HAP-1 (cell line): ENCODE data around the gene DCD.
"Not testable (repeated sequence)": the region's sequence is repeated elsewhere in the genome, so short reads cannot be mapped to it uniquely, and the experiment has no call there.

Source experiments
- DNase-seq, 2 experiments: peaks; one replicate each; pipeline ENCODE4 v3.0.0-alpha.2; 2016 to 2020; ENCODE audit warnings: low spot score in 2 of 2
- H3K27me3 ChIP-seq: fragments of 250-450 bp; sonication (Bioruptor Pico); 2 replicates; pipeline ENCODE4 v1.5.1; 2020; ENCODE audit warnings: low read depth, mild to moderate bottlenecking, moderate library complexity
- H3K36me3 ChIP-seq: fragments of 250-450 bp; sonication (Bioruptor Pico); replicated peaks from 2 replicates; pipeline ENCODE4 v1.5.1; 2020; ENCODE audit warnings: mild to moderate bottlenecking
- H3K4me1 ChIP-seq: fragments of 250-450 bp; sonication (Bioruptor Pico); 2 replicates; pipeline ENCODE4 v1.5.1; 2020; ENCODE audit warnings: mild to moderate bottlenecking
- H3K4me3 ChIP-seq: fragments of 250-450 bp; sonication (Bioruptor Pico); 2 replicates; pipeline ENCODE4 v1.5.1; 2020; ENCODE audit warnings: mild to moderate bottlenecking, moderate library complexity
- H3K9me3 ChIP-seq: fragments of 250-450 bp; sonication (Bioruptor Pico); 2 replicates; pipeline ENCODE4 v1.5.1; 2020; ENCODE audit warnings: mild to moderate bottlenecking, moderate library complexity
- in situ Hi-C: fragments of 300-500 bp; cut with MboI; formaldehyde crosslinking; loops from 3 replicates; pipeline ENCODE4 v1.14.3; 2020; ENCODE audit warnings: low sequenced_read_pairs, inconsistent platforms, mixed read lengths

The DCD gene

DNA sequence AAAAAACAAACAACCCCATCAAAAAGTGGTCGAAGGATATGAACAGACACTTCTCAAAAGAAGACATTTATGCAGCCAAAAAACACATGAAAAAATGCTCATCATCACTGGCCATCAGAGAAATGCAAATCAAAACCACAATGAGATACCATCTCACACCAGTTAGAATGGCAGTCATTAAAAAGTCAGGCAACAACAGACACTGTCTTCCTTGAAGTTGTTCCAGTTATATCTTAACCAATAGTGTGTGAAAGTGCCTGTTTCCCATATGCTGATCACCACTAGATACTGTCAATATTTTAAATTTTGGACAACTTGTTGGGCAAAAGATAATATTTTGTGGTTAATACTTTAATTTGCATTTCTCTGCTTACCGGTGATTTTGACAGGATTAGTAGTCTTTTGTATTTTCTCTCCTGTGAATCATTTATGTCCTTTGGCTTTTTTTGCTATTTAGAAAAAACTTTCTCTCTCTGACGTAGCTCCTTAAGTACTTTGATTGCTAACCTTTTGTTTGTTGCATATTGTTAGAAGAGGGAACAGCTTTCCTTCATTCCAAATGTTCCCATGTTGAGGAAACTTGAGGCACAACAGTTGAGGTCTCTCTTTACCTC lies 17.0 kb upstream of the DCD start:
- H3K4me3 ChIP-seq, DNase-seq, H3K27me3 ChIP-seq, H3K9me3 ChIP-seq, H3K36me3 ChIP-seq, H3K4me1 ChIP-seq, in situ Hi-C loops: not testable (repeated sequence)

DNA sequence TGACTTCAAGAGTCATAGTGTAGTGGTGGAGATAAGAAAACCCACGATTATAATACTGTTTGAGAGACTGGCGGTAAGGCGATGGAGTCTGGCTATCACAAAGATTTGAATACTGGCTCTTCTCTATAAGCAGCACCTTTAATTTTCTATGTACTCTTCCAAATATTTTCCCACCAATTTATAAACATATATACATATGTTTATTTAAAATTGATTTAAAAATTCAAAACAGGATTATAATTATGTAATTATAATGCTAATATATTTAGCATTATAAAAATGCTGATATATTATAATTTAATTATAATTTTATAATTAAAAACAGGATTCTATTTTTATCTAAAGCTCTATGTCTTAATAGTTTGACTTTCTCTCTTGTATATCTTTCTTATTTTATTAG lies 15.4 kb upstream of the DCD start:
- H3K36me3 ChIP-seq = no peaks in the 10 kb centered on the region
- H3K27me3 ChIP-seq = peaks cover 4% of the 10 kb centered on the region; the same call in 1 of the 2 replicates
- no peak overlapping the region for H3K4me3 ChIP-seq
- in situ Hi-C loops = no loop called here
- H3K9me3 ChIP-seq = no peaks in the 10 kb centered on the region
- no peak for DNase-seq
- H3K4me1 ChIP-seq = 0 out of 2 replicates have a peak, but pooled peaks cover 3% of the 10 kb centered on the region

DNA sequence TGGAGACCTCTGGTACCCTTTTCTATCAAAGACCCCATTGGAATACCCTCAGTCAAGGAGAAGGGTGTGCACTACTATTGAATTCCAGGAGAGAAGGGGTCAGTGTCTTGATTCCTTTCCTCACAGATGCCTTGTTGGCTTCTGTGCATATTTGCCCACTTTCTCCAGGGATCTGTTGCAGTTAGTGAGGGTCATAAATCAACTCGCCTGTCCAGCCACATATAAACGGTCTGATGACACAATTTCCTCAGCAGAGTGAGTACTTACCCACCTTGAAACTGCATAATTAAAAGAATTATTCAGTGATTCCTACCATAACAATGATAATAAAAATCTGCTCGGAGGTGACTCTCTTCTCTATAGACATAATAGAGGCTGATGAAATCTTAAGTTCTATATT lies 13.9 kb upstream of the DCD start:
- H3K36me3 ChIP-seq = no peaks in the 10 kb centered on the region
- in situ Hi-C loops = no loop called here
- H3K9me3 ChIP-seq = no peaks in the 10 kb centered on the region
- H3K27me3 ChIP-seq = peaks cover 1% of the 10 kb centered on the region; the same call in 1 of the 2 replicates
- H3K4me3 ChIP-seq = no peak overlapping the region
- DNase-seq = no peak
- 0 out of 2 replicates have a peak, but pooled peaks cover 3% of the 10 kb centered on the region for H3K4me1 ChIP-seq

DNA sequence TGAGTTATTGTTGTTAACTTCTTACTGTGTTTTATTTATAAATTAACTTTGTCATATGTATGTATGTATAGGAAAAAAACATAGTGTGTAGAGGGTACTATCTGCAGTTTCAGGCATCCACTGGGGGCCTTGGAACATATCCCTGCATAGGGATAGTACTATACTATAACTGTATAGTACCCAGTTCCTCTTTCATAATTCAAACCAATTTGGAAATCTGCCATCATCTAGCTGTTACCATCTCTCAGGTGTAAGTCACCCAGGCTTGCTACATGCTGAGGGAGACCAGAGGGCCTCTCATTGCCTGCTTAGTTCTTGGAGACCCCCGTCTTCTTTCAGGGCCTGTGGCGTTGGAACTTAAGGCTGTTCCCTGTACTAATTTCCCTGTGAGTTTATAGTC lies 12.9 kb upstream of the DCD start:
- Histone ChIP-seq H3K9me3 (no peaks in the 10 kb centered on the region), H3K4me3 (no peak overlapping the region), H3K36me3 (no peaks in the 10 kb centered on the region), H3K4me1 (0 out of 2 replicates have a peak, but pooled peaks cover 3% of the 10 kb centered on the region), H3K27me3 (peaks cover 3% of the 10 kb centered on the region; the same call in 1 of the 2 replicates)
- no peak for DNase-seq
- in situ Hi-C loops = no loop called here

DNA sequence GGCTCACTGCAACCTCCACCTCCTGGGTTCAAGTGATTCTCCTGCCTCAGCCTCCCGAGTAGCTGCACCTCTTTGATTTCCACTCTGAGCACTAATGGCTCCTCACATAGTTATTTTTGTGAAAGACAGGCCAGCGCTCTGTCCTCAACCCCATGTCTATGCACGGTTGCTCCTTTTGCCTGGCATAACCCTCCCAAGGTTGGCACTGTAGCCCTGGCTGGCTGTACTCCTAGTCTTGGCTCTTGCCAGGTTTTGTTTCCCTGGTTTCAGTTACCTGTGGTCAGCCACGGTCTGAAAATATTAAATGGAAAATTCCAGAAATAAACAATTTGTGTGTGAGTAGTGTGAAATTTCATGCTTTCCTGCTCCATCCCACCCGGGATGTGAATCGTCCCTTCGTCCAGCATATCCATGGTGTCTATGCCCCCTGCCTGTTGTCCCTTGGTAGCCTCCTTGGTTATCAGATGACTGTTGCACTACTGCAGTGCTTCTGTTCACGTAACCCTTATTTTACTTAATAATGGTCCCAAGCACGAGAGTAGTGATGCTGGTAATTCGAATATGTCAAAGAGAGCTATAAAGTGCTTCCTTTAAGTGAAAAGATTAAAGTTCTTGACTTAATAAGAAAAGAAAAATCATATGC lies 12.3 kb upstream of the DCD start:
- 0 out of 2 replicates have a peak, but pooled peaks cover 3% of the 10 kb centered on the region for H3K4me1 ChIP-seq
- H3K9me3 ChIP-seq = no peaks in the 10 kb centered on the region
- H3K27me3 ChIP-seq = peaks cover 3% of the 10 kb centered on the region; the same call in 1 of the 2 replicates
- H3K36me3 ChIP-seq = no peaks in the 10 kb centered on the region
- in situ Hi-C loops = no loop called here
- DNase-seq = no peak
- H3K4me3 ChIP-seq = no peak overlapping the region

DNA sequence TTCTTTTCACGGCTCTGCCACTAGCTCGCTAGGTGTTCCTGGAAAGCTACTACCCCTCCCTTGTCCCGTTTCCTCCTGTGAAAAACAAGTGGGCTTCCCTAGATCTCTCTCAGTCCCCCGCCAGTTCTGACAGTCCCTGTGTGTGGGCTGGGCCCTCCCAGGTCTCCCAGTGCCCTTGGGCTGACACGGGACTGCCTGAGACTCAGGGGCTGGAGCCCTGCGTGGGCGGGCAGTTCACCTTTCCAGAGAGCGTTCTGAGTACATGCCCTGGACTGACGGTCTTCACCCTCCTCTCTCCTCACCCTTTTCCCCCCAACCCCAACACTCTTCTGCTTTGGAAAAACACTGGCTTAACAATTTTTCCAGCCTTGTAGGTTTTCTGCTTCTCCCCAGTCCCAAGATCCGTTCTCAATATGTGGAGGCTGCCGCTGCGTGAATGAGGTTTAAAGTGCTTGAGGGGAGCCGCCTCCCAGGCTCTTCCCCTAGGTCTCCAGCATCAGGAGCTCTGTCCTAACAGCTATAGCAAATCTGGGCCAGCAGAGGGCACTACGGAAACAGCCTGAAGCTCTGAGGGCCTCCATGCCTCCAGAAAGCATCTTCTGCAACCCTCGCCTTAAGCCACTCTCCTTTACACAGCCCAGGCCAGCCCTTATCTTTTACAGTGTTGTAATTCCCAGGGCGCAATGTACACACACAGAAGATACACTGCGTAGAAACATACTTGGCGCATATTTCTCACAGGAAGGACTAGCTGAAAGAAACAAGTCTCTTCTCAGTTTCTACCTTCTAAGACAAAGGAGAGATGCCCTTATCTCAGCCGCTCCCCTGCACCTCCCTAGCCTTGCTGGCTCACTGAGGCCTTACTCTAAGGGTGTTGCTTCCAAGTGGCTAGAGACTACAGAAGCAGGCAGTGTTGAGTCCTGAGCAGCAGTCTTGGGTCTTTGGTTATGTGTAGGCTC lies 10.4 kb upstream of the DCD start:
- in situ Hi-C loops = no loop called here
- peak; percentile 9 to 74 for DNase-seq
- Histone ChIP-seq H3K36me3 (no peaks in the 10 kb centered on the region), H3K27me3 (peaks cover 3% of the 10 kb centered on the region; the same call in 1 of the 2 replicates), H3K9me3 (no peaks in the 10 kb centered on the region), H3K4me1 (no peaks in the 10 kb centered on the region), H3K4me3 (no peak overlapping the region)

DNA sequence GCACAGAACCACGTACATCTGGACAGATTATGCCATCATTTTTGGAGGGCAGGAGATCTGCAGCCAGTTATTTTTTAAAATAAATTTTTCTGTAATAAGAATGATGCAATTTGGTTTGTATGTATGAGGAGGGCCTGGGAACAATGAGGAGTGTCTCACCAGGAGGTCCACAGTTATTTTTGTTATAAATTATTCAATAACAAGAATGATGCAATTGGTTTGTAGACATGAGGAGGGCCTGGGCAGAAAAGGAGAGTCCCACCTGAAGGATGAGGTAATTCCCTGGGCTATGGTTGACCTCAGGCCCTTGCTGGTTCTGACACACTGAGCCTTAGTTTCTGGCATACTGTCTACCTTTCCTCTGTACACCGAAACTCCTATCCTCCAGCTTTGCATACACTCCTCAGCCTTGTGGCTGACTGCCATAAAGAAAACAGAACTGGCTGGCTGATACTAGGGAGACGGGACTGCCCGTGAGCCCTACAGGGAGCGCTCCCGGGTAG lies 9.0 kb upstream of the DCD start:
- in situ Hi-C loops = no loop called here
- H3K27me3 ChIP-seq = peaks cover 3% of the 10 kb centered on the region; the same call in 1 of the 2 replicates
- H3K36me3 ChIP-seq = no peaks in the 10 kb centered on the region
- no peaks in the 10 kb centered on the region for H3K4me1 ChIP-seq
- H3K9me3 ChIP-seq = no peaks in the 10 kb centered on the region
- H3K4me3 ChIP-seq = no peak overlapping the region
- DNase-seq = no peak

DNA sequence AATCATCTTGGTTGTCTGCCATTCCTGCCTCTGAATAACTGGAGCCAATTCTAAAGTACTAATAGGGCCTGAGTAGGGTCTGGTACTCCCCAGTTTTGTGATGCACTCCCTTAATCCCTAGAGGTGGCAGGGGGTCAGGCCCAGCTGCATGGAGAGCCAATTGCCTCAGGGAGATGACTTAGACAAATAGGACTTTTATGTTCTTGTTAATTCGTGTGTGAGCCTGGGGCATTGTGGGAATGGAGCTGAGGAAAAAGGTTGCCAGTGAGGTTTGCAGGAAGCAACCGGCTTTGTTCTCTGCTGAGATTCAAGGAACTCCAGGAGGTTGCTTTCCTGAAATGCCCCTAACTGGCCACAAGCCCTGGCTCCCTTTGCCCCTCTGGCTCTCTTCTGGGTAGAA lies 6.8 kb upstream of the DCD start:
- in situ Hi-C loops = no loop called here
- H3K4me1 ChIP-seq = no peaks in the 10 kb centered on the region
- peak; percentile 3 to 9 for DNase-seq
- no peaks in the 10 kb centered on the region for H3K9me3 ChIP-seq
- peaks cover 6% of the 10 kb centered on the region; the same call in 1 of the 2 replicates for H3K27me3 ChIP-seq
- no peaks in the 10 kb centered on the region for H3K36me3 ChIP-seq
- H3K4me3 ChIP-seq = no peak overlapping the region

DNA sequence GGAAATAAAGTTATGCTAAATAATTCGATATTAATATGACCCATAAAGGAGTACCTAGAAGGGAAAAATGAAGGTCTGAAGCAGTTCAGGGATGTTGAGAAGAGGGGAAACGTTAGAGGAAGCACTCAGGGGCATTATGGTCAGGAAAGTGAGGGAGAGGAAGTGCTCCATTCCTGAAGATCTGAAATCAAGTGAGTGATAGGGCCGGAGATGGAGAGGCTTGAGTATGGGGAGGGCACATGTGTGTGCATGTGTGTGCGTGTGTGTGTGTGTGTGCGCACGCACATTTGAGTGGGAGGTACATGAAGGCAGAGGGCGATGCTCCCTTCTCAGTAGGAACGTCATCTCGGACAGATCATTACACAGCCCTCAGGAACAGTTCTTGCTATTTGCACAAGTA lies 4.9 kb upstream of the DCD start:
- no peaks in the 10 kb centered on the region for H3K4me1 ChIP-seq
- peaks cover 6% of the 10 kb centered on the region for H3K27me3 ChIP-seq
- no peak for DNase-seq
- H3K4me3 ChIP-seq = no peak overlapping the region
- H3K36me3 ChIP-seq = no peaks in the 10 kb centered on the region
- no peaks in the 10 kb centered on the region for H3K9me3 ChIP-seq
- in situ Hi-C loops = no loop called here

DNA sequence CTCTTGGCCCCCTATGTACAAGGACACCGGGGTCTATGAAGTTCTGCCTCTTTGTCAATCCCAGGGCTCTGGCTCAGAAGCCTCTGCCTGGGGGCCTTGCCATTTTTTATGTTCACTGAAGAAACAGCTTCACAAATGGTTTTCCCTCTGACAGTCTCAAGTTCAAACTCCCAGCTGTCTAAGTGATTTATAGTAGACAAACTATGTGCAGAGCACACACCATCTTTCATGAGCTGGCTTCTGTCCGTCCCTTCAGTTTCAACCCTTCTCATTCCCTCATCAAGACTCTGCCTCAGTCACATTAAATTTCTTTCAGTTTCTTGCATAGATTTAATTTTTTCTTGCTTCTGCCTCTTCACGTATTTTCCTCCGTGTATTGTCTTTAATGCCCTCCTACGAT lies 2.7 kb upstream of the DCD start:
- in situ Hi-C loops = no loop called here
- Histone ChIP-seq H3K4me1 (no peaks in the 10 kb centered on the region), H3K27me3 (peaks cover 3% of the 10 kb centered on the region), H3K9me3 (no peaks in the 10 kb centered on the region), H3K36me3 (no peaks in the 10 kb centered on the region), H3K4me3 (no peak overlapping the region)
- no peak for DNase-seq

DNA sequence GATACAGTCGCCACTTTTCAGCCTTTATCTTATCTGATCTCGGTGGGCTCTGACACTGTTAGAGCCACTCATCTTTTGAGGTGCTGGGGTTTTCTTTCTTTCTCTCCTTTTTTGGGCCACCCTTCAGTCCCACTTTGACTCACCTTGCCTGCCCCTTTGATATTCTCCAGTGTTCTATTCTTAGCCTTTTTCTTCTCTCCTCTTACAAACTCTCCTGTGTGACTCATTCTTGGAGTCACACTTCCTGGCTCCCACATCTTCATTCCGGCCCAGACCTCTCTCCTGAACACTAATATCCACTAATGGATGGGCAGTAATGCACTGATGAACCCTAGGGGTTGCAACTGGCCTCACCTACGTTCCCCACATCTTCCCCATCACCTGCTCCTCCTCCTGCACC lies 2.2 kb upstream of the DCD start:
- DNase-seq = no peak

DNA sequence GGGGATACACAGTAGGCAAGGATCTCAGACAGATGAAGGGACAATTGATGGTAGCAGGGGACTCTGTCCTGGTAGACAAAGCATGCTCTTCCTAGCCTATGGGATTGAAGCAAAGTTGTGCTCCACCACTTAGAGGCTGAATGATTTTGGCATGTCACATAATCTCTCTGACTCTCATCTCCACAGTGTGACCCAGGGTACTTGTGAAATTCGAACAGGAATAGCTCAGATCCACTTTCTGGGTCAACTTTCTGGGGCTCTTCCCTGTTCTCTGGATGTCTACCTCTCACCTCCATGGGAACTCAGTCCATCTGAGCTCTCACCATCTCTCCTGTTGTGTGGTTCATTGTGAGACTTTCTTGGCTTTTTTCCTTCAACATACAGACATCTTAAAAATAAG lies 1.7 kb upstream of the DCD start:
- in situ Hi-C loops = no loop called here
- Histone ChIP-seq H3K4me3 (no peak overlapping the region), H3K27me3 (peaks cover 3% of the 10 kb centered on the region), H3K36me3 (no peaks in the 10 kb centered on the region), H3K4me1 (no peaks in the 10 kb centered on the region), H3K9me3 (no peaks in the 10 kb centered on the region)
- DNase-seq = no peak

More for the DNA sequence above, 2.2 kb upstream of the DCD start:
- peaks cover 3% of the 10 kb centered on the region for H3K27me3 ChIP-seq
- no peaks in the 10 kb centered on the region for H3K9me3 ChIP-seq
- no peaks in the 10 kb centered on the region for H3K36me3 ChIP-seq
- H3K4me3 ChIP-seq = no peak overlapping the region
- in situ Hi-C loops = no loop called here
- H3K4me1 ChIP-seq = no peaks in the 10 kb centered on the region

DNA sequence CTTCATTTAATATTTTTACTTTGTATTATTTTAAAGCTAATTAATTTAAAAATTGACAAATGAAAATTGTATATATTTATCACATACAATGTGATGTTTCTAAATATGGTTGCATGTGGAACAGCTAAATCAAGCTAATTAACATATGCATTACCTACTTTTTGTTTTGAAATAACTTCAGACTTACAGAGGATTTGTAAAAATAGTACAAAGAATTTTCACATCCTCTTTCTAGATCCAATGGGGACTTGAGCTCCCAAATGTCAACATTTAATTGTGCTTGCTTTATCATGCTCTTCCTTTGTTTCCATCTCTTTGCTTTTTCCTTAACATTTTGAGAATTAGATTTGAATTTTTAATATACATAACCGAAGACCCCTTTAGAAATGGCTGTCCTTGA lies 6.6 kb downstream of the DCD start:
- Histone ChIP-seq H3K4me1 (no peaks in the 10 kb centered on the region), H3K36me3 (no peaks in the 10 kb centered on the region), H3K4me3 (no peak overlapping the region), H3K27me3 (no peaks in the 10 kb centered on the region; the same call in 1 of the 2 replicates), H3K9me3 (no peaks in the 10 kb centered on the region)
- no peak for DNase-seq
- in situ Hi-C loops = no loop called here
